ENCODE data around the gene TUBA1A.
"Not testable (repeated sequence)": the region's sequence is repeated elsewhere in the genome, so short reads cannot be mapped to it uniquely, and the experiment has no call there.

TUBA1A gene

GRCh38 chr12:49188916-49189367 lies at the start of gene TUBA1A:
TSS of gene TUBA1A (minus strand) at chr12:49189080. CDS start at chr12:49188979, 101 bp downstream.
- peak; percentile 94 for DNase-seq

- DNase-seq, result no peak
Observed at GRCh38 chr12:49236423-49236822, 47.5 kb upstream of the TUBA1A start.

DNA sequence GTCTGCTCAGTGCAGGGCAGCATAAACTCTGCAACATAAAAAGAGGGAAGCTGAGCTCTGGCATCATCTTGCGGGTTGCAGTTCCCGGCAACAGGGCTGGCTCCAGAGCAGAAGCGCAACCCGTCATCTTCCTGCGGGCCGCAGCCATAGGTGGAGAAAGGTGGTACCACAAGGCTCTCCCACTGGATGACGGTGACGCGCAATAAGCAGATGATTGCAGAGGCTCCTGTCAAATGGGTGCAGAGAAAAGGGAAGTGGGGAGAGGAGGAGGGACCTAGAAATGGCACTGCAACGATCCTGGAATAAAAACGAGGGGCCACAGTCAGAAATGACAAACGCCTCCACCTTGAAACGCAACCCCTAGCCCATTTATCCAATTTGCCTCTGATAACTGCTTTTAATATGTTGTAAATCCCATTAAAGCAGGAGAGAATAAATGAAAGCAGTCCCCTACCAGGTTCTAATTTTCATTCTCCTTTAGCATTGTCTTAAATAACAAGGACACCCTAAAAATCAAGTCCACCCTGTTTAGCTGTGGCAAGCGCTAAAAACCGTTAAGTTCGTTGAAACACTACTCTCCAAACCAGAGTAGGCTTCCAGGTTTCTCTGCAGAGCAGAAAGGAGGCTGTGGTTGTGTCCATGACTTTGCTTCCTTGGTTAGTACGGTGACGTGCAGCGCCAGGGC lies 45.1 kb upstream of the TUBA1A start:
- DNase-seq, result peak; percentile 27

DNA sequence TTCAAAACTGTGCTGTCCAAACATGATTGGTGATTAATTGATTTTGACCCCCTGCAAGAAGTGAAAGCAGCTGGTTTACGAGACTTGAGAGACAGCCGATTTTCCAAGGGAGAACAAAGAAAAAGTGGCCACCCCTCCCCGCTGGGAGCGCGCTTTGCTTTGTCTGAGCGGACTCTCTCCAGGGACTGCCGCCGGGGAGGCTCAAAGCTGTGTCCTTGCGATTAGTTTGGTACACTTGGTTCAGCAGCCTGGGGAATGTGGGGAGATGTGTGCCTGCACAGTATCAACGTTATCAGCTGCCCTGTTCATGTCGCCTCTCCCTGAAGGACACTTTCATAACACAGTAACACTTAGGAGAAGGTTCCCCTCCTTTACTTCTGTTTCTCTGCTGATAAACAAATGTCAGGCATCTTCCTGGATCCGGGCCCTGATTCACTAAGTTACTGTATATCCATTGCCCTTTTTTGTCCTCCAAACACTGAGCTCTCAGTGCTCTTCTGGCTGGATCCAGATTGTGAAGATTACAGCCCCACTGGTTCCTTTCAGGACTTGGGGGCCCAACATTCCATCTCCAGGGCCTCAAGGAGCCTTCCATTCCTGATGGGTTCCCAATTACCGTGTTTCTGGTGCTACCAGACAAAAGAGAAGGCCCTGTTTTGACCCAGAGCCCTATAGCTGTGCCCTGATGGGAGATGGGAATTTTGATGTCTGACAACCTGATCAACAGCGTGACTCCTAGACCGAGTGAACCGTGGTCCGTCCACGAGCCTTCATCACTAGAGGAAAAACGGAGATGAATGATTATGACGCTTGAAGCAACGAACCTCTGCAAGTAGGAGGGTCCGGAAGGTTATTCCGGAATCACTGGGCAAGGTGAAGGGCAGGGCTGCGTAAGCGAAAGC lies 44.3 kb upstream of the TUBA1A start:
- no peak for DNase-seq

GRCh38 chr12:49231878-49232655 lies 43.2 kb upstream of the TUBA1A start:
- DNase-seq, result no peak

- no peak for DNase-seq
Observed at GRCh38 chr12:49230805-49231194, 41.9 kb upstream of the TUBA1A start.

DNA sequence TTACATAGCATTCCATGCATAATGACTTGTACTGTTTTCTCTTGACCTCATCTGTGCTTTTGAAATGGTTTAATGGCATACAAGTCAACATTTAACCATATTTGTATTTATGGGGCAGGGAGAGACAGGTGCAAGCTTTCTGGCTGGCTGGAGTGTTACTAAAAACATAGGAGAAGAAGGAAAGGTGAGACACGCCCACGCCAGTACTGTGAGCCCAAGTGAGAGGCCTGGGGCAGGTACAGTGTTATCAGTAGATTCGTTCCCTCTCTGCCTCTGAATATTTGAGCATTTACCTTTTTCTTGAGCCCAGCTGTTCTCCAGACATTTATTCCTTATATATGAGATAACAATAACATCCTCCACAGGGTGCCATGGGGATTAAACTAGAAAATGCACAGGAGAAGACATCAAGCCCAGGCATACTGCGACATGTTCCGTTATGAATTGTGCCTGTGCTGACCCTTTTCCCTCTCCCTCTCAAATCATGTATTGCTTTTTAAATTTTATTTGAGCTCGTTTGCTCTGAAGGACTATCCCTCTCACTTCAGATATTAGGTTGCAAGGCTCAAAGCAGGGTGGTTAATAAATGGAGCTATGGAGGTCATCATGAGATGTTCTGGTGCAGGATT lies 41.4 kb upstream of the TUBA1A start:
- DNase-seq, result no peak

DNA sequence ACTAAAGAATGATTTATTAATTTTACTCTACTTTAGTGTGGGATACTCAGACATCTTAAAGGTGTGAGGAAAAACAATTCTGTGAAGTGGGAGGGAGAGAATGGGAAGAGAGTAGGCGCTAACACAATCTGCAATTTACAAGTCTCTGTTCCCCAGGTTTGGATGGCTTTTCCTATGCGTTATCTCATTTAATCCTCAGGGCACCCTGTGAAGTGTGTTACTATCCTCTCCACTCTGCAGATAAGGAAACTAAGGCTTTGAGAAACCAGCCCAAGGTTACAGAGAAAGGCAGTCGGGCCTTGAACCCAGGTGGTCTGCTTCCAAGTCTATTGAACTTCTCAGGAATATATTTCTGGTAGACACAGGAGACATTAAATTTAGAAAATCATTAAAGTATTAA lies 39.8 kb upstream of the TUBA1A start:
- no peak for DNase-seq

DNA sequence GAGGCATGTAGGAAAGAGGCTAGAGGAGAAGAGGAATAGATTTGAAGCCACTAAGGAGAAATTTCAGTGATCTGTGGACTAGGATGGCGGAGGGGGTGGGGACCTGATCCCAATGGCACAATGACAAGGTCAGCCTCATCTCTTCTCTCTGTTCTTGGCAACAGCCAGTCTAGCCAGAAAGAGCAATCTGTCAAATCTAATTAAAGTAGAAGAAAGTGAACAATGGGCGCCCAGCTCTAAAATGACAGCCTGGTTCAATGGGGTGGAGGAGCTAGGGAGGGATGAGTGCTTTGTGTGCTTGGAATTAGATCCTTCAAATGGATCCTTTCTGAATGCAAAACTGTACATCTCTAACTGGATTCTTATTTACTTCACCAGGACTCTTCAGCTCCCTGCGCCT lies 38.8 kb upstream of the TUBA1A start:
- DNase-seq, result no peak

- DNase-seq, result no peak
Observed at GRCh38 chr12:49225576-49226166, 36.8 kb upstream of the TUBA1A start.

- DNase-seq, result no peak
Observed at GRCh38 chr12:49223590-49224369, 34.9 kb upstream of the TUBA1A start.

GRCh38 chr12:49223122-49223521 lies 34.2 kb upstream of the TUBA1A start:
- no peak for DNase-seq

DNA sequence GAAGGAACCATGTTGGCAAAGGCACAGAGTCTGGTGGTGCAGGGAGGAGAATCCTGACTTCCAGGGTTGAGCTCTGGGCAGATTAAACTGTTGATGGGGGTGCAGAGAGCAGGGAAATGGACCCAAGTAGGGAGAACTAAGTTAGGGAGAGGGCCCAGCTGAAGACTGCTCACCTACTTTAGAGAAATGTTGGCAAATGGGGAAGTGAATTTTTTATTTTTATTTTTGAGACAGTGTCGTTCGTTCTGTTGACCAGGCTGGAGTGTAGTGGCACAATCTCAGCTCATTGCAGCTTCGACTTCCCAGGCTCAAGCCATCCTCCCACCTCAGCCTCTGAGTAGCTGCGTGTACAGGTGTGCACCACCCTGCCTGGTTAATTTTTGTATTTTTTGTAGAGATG lies 32.1 kb upstream of the TUBA1A start:
- DNase-seq, result no peak

GRCh38 chr12:49219417-49220026 lies 30.6 kb upstream of the TUBA1A start:
- no peak for DNase-seq

DNA sequence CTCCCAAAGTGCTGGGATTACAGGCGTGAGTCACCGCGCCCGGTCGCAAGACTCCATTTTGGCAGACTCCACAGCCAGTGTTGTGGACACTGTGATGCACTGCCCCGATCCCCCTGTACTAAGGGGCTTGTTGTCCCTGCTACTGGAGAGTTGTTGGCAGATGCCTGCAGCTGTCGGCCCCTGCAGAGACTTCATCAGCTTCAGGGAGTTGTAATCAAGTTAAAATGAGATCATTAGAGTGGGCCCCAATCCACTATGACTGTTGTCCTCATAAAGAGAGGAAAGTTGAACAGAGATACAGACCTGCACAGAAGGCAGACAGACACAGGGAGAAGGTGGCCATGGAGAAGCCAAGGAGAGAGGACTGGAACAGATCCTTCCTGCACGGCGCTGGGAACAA lies 23.7 kb upstream of the TUBA1A start:
- no peak for DNase-seq

- not testable (repeated sequence) for DNase-seq
Observed at GRCh38 chr12:49210703-49211102, 21.8 kb upstream of the TUBA1A start.

- DNase-seq, result no peak
Observed at GRCh38 chr12:49208676-49209075, 19.8 kb upstream of the TUBA1A start.

- no peak for DNase-seq
Observed at GRCh38 chr12:49208146-49208545, 19.3 kb upstream of the TUBA1A start.

- DNase-seq, result no peak
Observed at GRCh38 chr12:49206389-49206788, 17.5 kb upstream of the TUBA1A start.

GRCh38 chr12:49201595-49202295 lies 12.9 kb upstream of the TUBA1A start:
- no peak for DNase-seq
